Spinal cord (tissue), 10 donors: ENCODE data around the gene HOXA11. TPM values are rescaled to one million over a fixed set of nuclear protein-coding genes. Genes with fewer than 3 reads are reported as not detected.

Experiments
- DNase-seq, 6 donors: peaks; one replicate each; pipeline versions ENCODE4 v3.0.0 to v3.0.0-alpha.2; 2013 to 2015; ENCODE audit warnings: low spot score in 6 of 6, low read depth in 4 of 6
- H3K27ac ChIP-seq: one replicate; pipeline ENCODE4 v1.5.1; 2013; ENCODE audit warnings: low read depth, low read length, control low read depth
- H3K27me3 ChIP-seq: one replicate; pipeline ENCODE4 v1.6.1; 2013; ENCODE audit warnings: low read length; ENCODE audit not compliant: control insufficient read depth, insufficient read depth
- H3K36me3 ChIP-seq: one replicate; pipeline ENCODE4 v1.6.1; 2013; ENCODE audit warnings: low read length; ENCODE audit not compliant: control insufficient read depth, insufficient read depth
- H3K4me1 ChIP-seq: one replicate; pipeline ENCODE4 v1.6.1; 2013; ENCODE audit warnings: low read length; ENCODE audit not compliant: control insufficient read depth, insufficient read depth
- H3K4me3 ChIP-seq: one replicate; pipeline ENCODE4 v1.5.1; 2013; ENCODE audit warnings: low read depth, low read length, control low read depth
- H3K9me3 ChIP-seq: one replicate; pipeline ENCODE4 v1.6.1; 2013; ENCODE audit warnings: low read length; ENCODE audit not compliant: control insufficient read depth, insufficient read depth
- WGBS: methylation state at CpG from one replicate; pipeline ENCODE4 v1.1.5; 2013; ENCODE audit warnings: missing lambda C conversion rate; ENCODE audit not compliant: insufficient coverage; 5-methylcytosine and 5-hydroxymethylcytosine counted together
- polyA plus RNA-seq, 2 donors: library from polyadenylated mRNA; unstranded; fragments of 120-200 nt; gene quantifications; one replicate each; pipeline ENCODE4 v1.2.1, GENCODE V29; 2013; ENCODE audit not compliant: insufficient read length in 2 of 2
- small RNA-seq: library from RNA; depleted of rRNA; stranded (forward); fragments of <200 nt; gene quantifications from one replicate; pipeline ENCODE3, GENCODE V24; 2014; ENCODE audit warnings: low replicate concordance
- total RNA-seq, 2 donors: library from RNA; depleted of rRNA in 1 of 2; stranded (reverse); fragments of 120-200 nt in 1 of 2; fragments of >200 nt in 1 of 2; gene quantifications; one replicate each; pipeline versions ENCODE4 v1.2.3 to v1.2.4, GENCODE V29; 2013 to 2014
- donor health status: healthy.

HOXA11 gene
- total and polyA plus RNA-seq, 4 donors: 0.27 to 2.2 TPM; not detected in 2

DNA sequence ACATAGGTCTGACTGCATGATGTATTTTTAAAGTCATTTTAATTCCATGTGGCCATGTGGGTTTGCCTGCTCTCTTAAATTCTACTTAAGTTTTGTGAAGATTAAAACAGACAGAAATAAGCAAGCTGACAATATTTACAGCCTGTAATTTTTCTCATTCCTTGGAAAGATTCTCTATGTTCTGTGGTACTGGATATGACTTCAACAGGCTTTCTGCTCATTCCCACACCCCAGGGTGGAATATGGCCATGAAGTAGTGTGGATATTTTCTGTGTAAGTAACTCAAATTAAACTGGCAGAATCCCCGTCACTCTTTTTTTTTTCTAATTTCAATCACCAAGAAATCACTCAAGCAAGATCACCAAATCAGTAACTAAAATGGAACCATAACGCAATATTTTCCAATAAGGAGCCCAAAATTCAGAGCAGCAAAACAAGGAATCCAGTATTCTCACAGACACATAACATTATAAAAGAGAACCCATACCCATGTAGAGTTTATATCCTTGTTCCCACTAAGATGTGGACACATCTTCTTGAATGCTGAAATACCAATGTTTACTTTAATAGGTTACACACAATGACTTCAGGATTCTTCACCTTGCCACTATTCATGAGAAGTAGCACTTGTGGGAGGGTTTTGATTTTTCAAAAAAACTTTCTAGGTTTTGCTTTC, 47.3 kb downstream of the HOXA11 start:
- 67% methylated on average over 1 of the region's 2 CpGs for WGBS
- peaks cover 20% of the 10 kb centered on the region for H3K36me3 ChIP-seq
- DNase-seq: peak in 1 of 6 donors; percentile 30
- peaks cover 4% of the 10 kb centered on the region for H3K27me3 ChIP-seq
- H3K27ac ChIP-seq: peak overlapping the region; percentile 99
- H3K9me3 ChIP-seq: no peaks in the 10 kb centered on the region
- peak overlapping the region; percentile 91 for H3K4me3 ChIP-seq
- peaks cover 55% of the 10 kb centered on the region for H3K4me1 ChIP-seq

DNA sequence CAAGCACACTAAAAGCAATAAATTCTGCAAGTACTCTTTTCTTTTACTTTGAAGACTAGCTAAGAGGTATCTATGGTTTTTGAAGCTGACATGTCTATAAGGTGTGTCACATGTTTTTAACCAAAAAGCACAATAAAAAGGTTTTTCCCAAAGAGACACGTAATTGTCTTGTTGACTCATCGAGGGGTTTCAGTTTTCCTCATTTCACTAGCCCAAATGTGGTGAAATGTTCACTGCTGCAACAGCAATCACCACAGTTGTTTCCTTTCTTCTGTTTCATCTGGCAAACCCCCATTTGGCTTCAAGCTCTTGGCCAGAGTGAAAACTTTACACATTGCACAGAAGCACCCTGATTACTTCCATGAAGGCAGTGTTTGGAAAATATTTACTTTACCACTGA, 50.6 kb downstream of the HOXA11 start:
- Histone ChIP-seq H3K27me3 (peaks cover 2% of the 10 kb centered on the region), H3K9me3 (no peaks in the 10 kb centered on the region), H3K27ac (peak overlapping the region; percentile 99), H3K36me3 (peaks cover 6% of the 10 kb centered on the region), H3K4me1 (peaks cover 42% of the 10 kb centered on the region), H3K4me3 (no peak overlapping the region)
- 30% methylated on average over 2 of the region's 2 CpGs for WGBS
- peak in 2 of 6 donors; percentile 83 to 87 for DNase-seq

DNA sequence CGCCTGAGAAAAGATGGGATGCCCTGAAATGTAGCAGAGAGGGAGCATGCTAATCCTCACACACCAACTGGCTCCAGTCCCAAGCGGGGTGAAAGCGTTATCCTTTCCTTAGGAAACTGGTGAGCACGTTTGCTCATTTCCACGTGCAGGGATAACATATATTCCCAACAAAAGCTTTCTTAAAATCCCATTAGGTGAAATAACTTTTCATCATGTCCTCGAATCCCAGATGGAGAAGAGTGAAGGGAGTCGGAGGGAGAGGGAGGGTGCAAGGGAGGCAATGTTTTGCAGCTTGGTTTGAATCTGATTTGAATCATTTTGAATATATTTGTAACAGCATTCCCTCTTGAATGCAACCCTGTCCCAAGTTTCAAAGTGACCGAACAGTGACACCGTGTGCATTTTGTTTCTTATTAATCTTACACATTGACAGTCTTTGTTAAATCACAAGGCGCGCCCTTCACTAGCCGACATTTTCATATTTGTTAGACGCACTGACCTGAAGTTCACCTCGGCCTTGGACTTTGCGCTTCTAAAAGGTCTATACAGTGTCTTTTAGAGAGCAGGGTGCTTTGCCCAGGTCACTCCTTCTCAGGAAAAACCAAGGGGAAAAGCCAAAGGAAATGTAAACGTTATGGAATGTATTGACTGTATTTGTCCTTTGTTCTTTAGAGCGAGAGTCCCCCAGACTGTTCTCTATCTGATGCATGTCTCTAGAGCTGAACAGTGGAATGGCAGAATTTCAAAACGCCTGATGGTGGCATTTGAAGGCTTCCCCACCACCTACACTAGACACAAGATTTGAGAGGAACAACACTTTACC, 51.4 kb downstream of the HOXA11 start:
- peak overlapping the region; percentile 99 for H3K27ac ChIP-seq
- peaks cover 2% of the 10 kb centered on the region for H3K27me3 ChIP-seq
- no peak overlapping the region for H3K4me3 ChIP-seq
- DNase-seq: peak in 1 of 6 donors; percentile 79
- H3K36me3 ChIP-seq: peaks cover 7% of the 10 kb centered on the region
- peaks cover 44% of the 10 kb centered on the region for H3K4me1 ChIP-seq
- WGBS: 32% methylated on average over 12 of the region's 18 CpGs
- no peaks in the 10 kb centered on the region for H3K9me3 ChIP-seq

DNA sequence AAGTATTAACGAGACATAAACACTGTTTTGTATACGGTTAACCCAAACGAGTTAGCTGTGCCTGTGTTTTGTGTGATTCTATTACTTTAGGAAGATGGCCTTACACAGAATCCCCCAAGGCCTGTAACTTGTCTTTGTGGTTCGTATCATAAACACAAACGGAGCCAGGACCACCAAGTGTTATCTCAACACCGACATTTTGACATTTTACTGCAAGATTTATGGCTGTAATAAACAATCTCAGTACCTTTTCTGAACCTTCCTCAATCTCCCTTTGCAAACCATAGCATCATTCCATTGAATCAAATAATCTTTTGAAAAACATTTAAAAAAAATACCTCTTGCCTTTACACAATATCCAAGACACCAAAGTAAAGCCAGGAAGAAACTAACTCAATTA, 52.1 kb downstream of the HOXA11 start:
- no peak overlapping the region for H3K4me3 ChIP-seq
- H3K27me3 ChIP-seq: peaks cover 2% of the 10 kb centered on the region
- H3K36me3 ChIP-seq: peaks cover 7% of the 10 kb centered on the region
- 19% methylated on average over 3 of the region's 6 CpGs for WGBS
- no peaks in the 10 kb centered on the region for H3K9me3 ChIP-seq
- peaks cover 41% of the 10 kb centered on the region for H3K4me1 ChIP-seq
- H3K27ac ChIP-seq: peak overlapping the region; percentile 99
- no peak for DNase-seq

DNA sequence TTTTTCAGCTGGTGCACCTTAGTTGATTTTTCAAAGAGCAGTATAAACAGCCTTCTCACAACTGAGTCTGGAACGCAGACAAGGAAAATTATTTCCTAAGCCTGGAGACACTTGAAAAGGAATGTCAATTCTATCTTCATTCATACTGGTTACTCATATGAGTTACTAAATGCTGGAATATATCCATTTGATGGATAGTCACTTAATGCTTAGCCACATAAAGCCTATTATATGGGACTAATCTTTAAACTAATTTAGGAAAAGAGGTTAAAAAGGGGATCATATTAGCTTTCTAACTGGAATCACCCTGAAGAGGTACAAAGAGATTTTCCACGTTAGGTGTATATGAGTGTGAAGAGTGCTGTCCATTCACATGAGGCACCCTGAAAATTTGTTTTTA, 52.8 kb downstream of the HOXA11 start:
- H3K4me3 ChIP-seq: no peak overlapping the region
- peak overlapping the region; percentile 94 for H3K27ac ChIP-seq
- H3K4me1 ChIP-seq: peaks cover 40% of the 10 kb centered on the region
- peaks cover 2% of the 10 kb centered on the region for H3K27me3 ChIP-seq
- no peaks in the 10 kb centered on the region for H3K9me3 ChIP-seq
- no peak for DNase-seq
- WGBS: no CpG with 5 or more reads among the region's 2 CpGs
- H3K36me3 ChIP-seq: peaks cover 7% of the 10 kb centered on the region

DNA sequence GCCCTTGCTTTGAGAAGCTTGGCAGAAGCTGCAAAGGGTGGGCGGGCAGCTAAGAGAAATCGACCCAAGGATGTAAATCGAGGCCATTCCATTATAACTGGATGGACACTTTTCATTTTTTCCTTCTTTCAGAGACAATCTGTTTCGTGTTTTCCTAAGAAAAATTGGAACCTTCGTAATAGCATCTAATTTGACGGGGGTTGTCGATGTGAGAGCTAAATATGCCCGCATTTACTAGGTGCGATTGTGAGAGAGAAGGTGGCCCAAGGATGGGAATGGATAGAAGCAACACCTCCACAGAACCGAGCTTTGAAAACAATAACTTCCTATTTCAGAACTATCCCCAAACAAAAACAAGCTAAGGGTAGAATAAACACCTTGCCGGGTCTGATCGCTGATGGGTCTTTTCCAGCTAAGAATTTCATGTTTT, 53.6 kb downstream of the HOXA11 start:
- WGBS: 40% methylated on average over 2 of the region's 12 CpGs
- Histone ChIP-seq H3K27me3 (no peaks in the 10 kb centered on the region), H3K4me3 (peak overlapping the region; percentile 83), H3K4me1 (peaks cover 32% of the 10 kb centered on the region), H3K9me3 (no peaks in the 10 kb centered on the region), H3K36me3 (peaks cover 7% of the 10 kb centered on the region), H3K27ac (peak overlapping the region; percentile 94)
- no peak for DNase-seq

Small RNAs within 50 kb of the gene (small RNA-seq; reads per million reads assigned to genes)
- not detected for gene AC004080.5
- gene RF02140: not detected
- not detected for gene RF02141

Other genes with a start within 250 kb of the HOXA11 start
- gene HOXA1, start 89.2 kb downstream of the HOXA11 start, total RNA-seq: 1 to 10 TPM; 1.2 to 1.4 TPM
- 1 to 10 TPM; 3.1 to 3.9 TPM for gene HOXA1, start 89.2 kb downstream of the HOXA11 start, polyA plus RNA-seq
- 1 to 10 TPM; 4.4 to 8.1 TPM for gene HOXA2, start 82.5 kb downstream of the HOXA11 start, total RNA-seq
- gene HOXA2, start 82.5 kb downstream of the HOXA11 start, polyA plus RNA-seq: 10 to 100 TPM; 17.7 to 17.9 TPM
- gene HOXA4, start 54.5 kb downstream of the HOXA11 start, total RNA-seq: 1 to 10 TPM; 1.4 to 2.5 TPM
- 10 to 100 TPM; 48.9 to 56.1 TPM for gene HOXA4, start 54.5 kb downstream of the HOXA11 start, polyA plus RNA-seq
- 10 to 100 TPM; 20.6 to 32.1 TPM for gene HOXA5, start 41.6 kb downstream of the HOXA11 start, total RNA-seq
- gene HOXA5, start 41.6 kb downstream of the HOXA11 start, polyA plus RNA-seq: 100 to 1,000 TPM; 159 to 171 TPM
- gene HOXA6, start 37.5 kb downstream of the HOXA11 start, total RNA-seq: 10 to 100 TPM; 12.5 to 20.5 TPM
- gene HOXA6, start 37.5 kb downstream of the HOXA11 start, polyA plus RNA-seq: 10 to 100 TPM; 47.4 to 58.3 TPM
- gene HOXA3, start 32.6 kb downstream of the HOXA11 start, total RNA-seq: 1 to 10 TPM; 6.2 to 8.8 TPM
- 10 to 100 TPM; 29.2 to 36.9 TPM for gene HOXA3, start 32.6 kb downstream of the HOXA11 start, polyA plus RNA-seq
- gene HOXA7, start 28.6 kb downstream of the HOXA11 start, total RNA-seq: 10 to 100 TPM in 1 of 2 donors, 1 to 10 TPM in 1; 9.6 to 12.6 TPM
- gene HOXA7, start 28.6 kb downstream of the HOXA11 start, polyA plus RNA-seq: 100 to 1,000 TPM in 1 of 2 donors, 10 to 100 TPM in 1; 91.6 to 111 TPM
- 10 to 100 TPM in 1 of 2 donors, 1 to 10 TPM in 1; 1.5 to 20.4 TPM for gene HOXA9, start 19.7 kb downstream of the HOXA11 start, total RNA-seq
- gene HOXA9, start 19.7 kb downstream of the HOXA11 start, polyA plus RNA-seq: 1 to 10 TPM; 3.7 to 8.6 TPM
- 10 to 100 TPM in 1 of 2 donors, under 1 TPM in 1; 0.22 to 14.0 TPM for gene HOXA10, start 10.9 kb downstream of the HOXA11 start, total RNA-seq
- 1 to 10 TPM in 1 of 2 donors, under 1 TPM in 1; 0.27 to 1.3 TPM for gene HOXA10, start 10.9 kb downstream of the HOXA11 start, polyA plus RNA-seq
- under 1 TPM in 1 of 2 donors, not detected in 1; 0.10 TPM for gene HOXA13, start 14.9 kb upstream of the HOXA11 start, total RNA-seq
- not detected for gene HOXA13, start 14.9 kb upstream of the HOXA11 start, polyA plus RNA-seq
- under 1 TPM in 1 of 2 donors, not detected in 1; 0.11 TPM for gene EVX1, start 57.6 kb upstream of the HOXA11 start, total RNA-seq
- 1 to 10 TPM in 1 of 2 donors, under 1 TPM in 1; 0.59 to 1.3 TPM for gene EVX1, start 57.6 kb upstream of the HOXA11 start, polyA plus RNA-seq